HG02763 (cell line): Measurements from ENCODE around the gene UBN1.
"Not testable (repeated sequence)": the region's sequence is repeated elsewhere in the genome, so short reads cannot be mapped to it uniquely, and the experiment has no call there.

Experiments used
- ATAC-seq: cut with Tn5 transposase; IDR thresholded peaks from one replicate; pipeline ENCODE4 v1.9.1; 2021; ENCODE audit warnings: mild to moderate bottlenecking, moderate library complexity; ENCODE audit not compliant: unreplicated experiment

UBN1 gene

DNA sequence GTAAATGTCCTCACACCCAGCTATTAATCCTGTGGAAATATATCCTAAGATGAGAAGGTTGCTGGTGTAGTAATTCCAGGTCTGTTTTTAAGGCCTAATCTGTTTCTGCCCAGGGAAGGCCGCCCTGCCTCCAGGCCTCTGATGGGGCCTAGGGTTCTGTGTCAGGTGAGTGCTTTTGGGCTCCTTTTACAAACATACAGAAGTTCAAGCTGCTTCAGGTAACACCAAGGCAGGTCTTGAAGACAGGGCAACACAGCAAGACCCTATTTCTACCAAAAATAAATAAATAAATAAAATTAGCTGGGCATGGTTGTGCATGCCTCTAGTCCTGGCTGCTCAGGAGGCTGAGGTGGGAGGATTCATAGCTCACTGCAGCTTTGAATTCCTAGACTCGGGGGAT, 80.4 kb downstream of the UBN1 start:
- no peak for ATAC-seq

DNA sequence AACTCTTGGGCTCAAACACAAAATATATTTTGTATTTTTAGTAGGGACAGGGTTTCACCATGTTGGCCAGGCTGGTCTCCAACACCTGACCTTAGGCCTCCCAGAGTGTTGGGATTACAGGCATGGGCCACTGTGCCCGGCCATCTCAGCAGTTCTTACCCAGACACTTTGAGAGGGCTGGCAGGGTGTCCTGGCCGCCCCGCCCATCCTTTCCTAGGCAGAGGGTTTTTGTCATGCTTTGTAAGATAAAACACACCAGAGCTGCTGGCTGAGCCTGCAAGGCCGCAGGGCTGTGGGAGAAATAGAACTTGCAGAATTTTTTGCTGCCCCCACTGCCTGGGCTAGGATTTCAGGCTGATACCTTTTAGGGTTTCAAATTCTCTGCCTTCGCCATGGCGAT, 80.9 kb downstream of the UBN1 start:
- ATAC-seq, result no peak

DNA sequence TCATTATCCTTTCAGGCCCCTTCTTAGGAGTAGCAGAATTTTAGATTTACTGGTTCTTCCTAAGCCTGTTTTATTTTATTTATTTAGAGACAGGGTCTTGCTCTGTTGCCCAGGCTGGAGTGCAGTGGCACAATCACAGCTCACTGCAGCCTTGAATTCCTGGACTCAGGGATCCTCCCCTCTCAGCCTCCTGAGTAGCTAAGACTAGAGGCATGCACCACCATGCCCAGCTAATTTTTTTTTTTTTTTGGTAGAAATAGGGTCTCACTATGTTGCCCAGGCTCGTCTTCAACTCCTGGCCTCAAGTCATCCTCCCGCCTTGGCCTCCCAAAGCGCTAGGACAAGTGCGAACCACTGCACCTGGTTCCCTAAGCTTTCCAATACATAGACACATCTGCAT, 82.3 kb downstream of the UBN1 start:
- ATAC-seq, result not testable (repeated sequence)

DNA sequence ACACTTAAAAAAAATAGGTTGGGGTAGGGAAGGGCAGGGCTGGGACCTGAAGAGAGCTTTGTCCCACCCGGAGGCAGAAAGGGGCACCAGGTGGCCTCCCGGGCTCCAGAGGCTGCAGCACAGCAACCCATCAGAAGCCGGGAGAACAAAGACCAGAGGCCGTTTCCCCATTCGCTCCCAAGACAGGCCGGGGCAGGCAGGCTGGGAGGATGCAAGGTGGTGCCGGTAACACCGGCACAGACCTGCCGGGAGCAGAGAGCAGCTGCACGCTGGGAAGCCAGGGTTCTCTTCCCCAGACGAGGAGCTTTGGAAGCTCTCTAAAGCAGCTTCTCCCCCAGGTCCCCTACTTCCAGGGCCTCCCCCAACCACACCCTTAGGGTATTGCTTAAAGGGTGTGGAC, 84.1 kb downstream of the UBN1 start:
- no peak for ATAC-seq
